GM12801 (cell line): Measurements from ENCODE around the gene DQX1.

Experiments
- CTCF ChIP-seq: IDR thresholded peaks from one replicate; pipeline ENCODE4 v1.5.1; 2011; ENCODE audit warnings: control low read depth; ENCODE audit not compliant: insufficient read length; ENCODE audit errors: extremely low read depth

DQX1 gene

GRCh38 chr2:74488643-74489481, 37.2 kb downstream of the DQX1 start:
- TF ChIP-seq CTCF, result no peak

GRCh38 chr2:74486141-74486540, 39.9 kb downstream of the DQX1 start:
- TF ChIP-seq CTCF, result no peak

GRCh38 chr2:74482801-74483674, 43.0 kb downstream of the DQX1 start, which contains the start of the genes CCDC142 and TTC31:
TSS of gene CCDC142 (minus strand) at chr2:74482998. CDS start at chr2:74482837, 161 bp downstream.
TSS of gene TTC31 (plus strand) at chr2:74483081. CDS start at chr2:74483096, 15 bp downstream.
- TF ChIP-seq CTCF, result peak; percentile 48

- no peak for TF ChIP-seq CTCF
Observed at GRCh38 chr2:74481961-74482800, 43.9 kb downstream of the DQX1 start.

- TF ChIP-seq CTCF, result no peak
Observed at GRCh38 chr2:74481431-74481830, 44.6 kb downstream of the DQX1 start.

- TF ChIP-seq CTCF, result no peak
Observed at GRCh38 chr2:74474899-74475298, 51.1 kb downstream of the DQX1 start.

GRCh38 chr2:74474481-74474880, 51.5 kb downstream of the DQX1 start:
- no peak for TF ChIP-seq CTCF
